Measurements from ENCODE around the gene DAPK1.

The DAPK1 gene

GRCh38 chr9:87751868-87752267 lies 254.2 kb downstream of the DAPK1 start:
- no peak for DNase-seq

DNA sequence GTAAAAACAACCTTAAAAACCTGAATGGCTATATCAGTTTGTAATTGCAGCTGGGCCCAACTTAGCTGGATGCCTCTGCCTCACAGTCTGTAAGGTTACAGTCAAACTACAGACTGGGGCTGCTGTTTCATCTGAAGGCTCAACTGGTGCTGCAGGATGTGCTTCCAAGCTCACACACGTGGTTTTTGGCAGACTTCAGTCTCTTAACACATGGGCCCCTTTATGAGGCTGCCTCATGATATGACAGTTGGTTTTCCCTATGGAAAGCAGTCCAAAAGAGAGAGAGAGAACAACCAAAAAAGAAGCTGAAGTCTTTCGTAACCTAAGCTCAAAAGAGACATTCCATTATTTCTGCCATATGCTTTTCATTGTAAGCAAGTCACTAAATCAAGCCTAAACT lies 255.6 kb downstream of the DAPK1 start:
- no peak for DNase-seq

Measured in NCI-H1092 treated with DMSO at 0.1 percent for 48 hours (cell line).